IgD-negative memory B cell (primary cell): Measurements from ENCODE around the gene ZNF669. TPM values are rescaled to one million over a fixed set of nuclear protein-coding genes. Genes with fewer than 3 reads are reported as not detected.

Experiments used
- H3K27ac Mint-ChIP-seq, 3 donors: one replicate each; pipeline ENCODE4 v1.8.0; 2020 to 2022; ENCODE audit warnings: mild to moderate bottlenecking in 3 of 3, mixed read lengths in 3 of 3, moderate library complexity in 1 of 3
- H3K27me3 Mint-ChIP-seq: one replicate; pipeline ENCODE4 v1.8.0; 2021; ENCODE audit warnings: mixed read lengths
- H3K36me3 Mint-ChIP-seq: one replicate; pipeline ENCODE4 v1.8.0; 2020; ENCODE audit warnings: mild to moderate bottlenecking, mixed read lengths
- H3K4me1 Mint-ChIP-seq, 3 donors: one replicate each; pipeline ENCODE4 v1.8.0; 2020 to 2022; ENCODE audit warnings: mixed read lengths in 3 of 3, mild to moderate bottlenecking in 1 of 3
- H3K4me3 Mint-ChIP-seq, 4 donors: one replicate each; pipeline ENCODE4 v1.8.0; 2020 to 2022; ENCODE audit warnings: mild to moderate bottlenecking in 4 of 4, mixed read lengths in 4 of 4, moderate library complexity in 3 of 4
- H3K9me3 Mint-ChIP-seq, 3 donors: one replicate each; pipeline ENCODE4 v1.8.0; 2020 to 2021; ENCODE audit warnings: mixed read lengths in 3 of 3, mild to moderate bottlenecking in 1 of 3
- polyA plus RNA-seq: library from polyadenylated mRNA; unstranded; fragments of 300-500 nt; fragmentation: Illumina TruSeq; gene quantifications from one replicate; pipeline ENCODE4 v1.2.3, GENCODE V29; 2021

Gene ZNF669
- polyA plus RNA-seq, 1 donor from 2014 or later = 26.5 TPM

DNA sequence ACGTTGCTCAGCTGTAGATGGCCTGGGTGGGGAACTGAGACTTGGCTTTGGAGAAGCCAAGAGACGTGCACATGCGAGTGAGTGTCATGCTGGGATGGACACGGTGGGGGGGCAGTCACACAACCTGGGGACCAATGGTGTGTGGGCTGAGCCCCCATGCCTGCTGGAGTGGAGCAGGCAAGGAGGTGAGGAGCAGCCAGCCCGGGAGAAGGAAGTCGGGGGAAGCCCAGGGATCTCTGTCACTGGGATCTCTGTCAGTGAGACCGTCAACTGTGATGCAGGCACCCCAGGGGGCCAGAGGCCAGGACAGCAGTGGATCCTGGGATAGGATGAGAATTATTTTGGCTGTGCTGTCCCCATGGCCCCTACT is 11.0 kb upstream of the ZNF669 start:
- peaks cover 19% of the 10 kb centered on the region for H3K27me3 Mint-ChIP-seq
- H3K4me1 Mint-ChIP-seq = peaks cover 0 to 5% (median 4%) of the 10 kb centered on the region in 3 donors
- peaks cover 0 to 6% (median 0%) of the 10 kb centered on the region in 3 donors for H3K9me3 Mint-ChIP-seq
- no peak overlapping the region for H3K27ac Mint-ChIP-seq
- no peaks in the 10 kb centered on the region for H3K36me3 Mint-ChIP-seq
- no peak overlapping the region for H3K4me3 Mint-ChIP-seq

DNA sequence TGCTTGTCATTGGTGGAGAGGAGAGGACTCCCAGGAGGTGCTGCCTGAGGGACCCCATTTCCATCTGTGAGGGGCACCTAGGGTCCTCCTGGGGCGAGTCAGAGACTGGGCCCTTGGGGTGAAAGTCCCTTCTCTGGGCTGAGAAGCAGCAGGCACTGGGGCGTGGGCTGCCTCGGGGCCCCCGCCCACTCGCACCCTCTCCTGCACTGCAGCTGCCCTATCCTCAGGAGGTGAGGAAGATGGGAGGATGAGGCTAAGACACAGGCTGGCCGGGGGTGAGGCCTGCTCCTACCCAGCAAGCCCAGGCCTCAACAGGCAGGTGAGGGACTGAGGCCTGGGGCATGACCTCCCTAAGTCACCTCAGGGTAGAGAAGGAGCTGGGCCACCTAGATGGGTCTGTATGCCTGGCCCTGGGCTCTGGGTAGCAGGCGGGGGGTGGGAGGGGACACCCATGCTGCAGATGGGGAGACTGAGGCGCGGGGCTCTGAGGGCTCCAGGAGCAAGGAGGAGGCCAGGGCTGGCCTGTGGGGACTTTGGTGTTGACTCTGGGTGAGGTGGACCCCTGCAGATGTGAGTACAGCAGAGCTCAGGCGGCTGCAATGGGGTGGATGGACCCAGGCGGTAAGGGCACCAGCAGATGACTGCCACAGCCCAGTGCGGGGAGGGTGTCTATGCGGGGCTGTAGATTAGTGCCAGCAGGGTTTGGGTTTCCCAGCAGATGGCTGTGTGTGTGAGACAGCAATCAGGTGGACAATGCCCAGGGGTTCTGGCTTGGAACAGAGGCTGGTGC is 10.4 kb upstream of the ZNF669 start:
- H3K4me1 Mint-ChIP-seq = peaks cover 0 to 5% (median 4%) of the 10 kb centered on the region in 3 donors
- H3K27me3 Mint-ChIP-seq = peaks cover 25% of the 10 kb centered on the region
- peaks cover 0 to 6% (median 0%) of the 10 kb centered on the region in 3 donors for H3K9me3 Mint-ChIP-seq
- H3K27ac Mint-ChIP-seq = no peak overlapping the region
- peak overlapping the region in 1 of 4 donors; percentile 22 for H3K4me3 Mint-ChIP-seq
- H3K36me3 Mint-ChIP-seq = no peaks in the 10 kb centered on the region

GRCh38 chr1:247113733-247114271 is 9.6 kb upstream of the ZNF669 start:
- H3K9me3 Mint-ChIP-seq = peaks cover 0 to 6% (median 0%) of the 10 kb centered on the region in 3 donors
- peak overlapping the region in 1 of 3 donors; percentile 23 for H3K27ac Mint-ChIP-seq
- H3K4me3 Mint-ChIP-seq = peak overlapping the region in 2 of 4 donors; percentile 63 to 70
- peaks cover 0 to 5% (median 4%) of the 10 kb centered on the region in 3 donors for H3K4me1 Mint-ChIP-seq
- peaks cover 32% of the 10 kb centered on the region for H3K27me3 Mint-ChIP-seq
- no peaks in the 10 kb centered on the region for H3K36me3 Mint-ChIP-seq

- Mint-ChIP-seq H3K36me3 (peaks cover 4% of the 10 kb centered on the region), H3K27ac (no peak overlapping the region), H3K4me1 (peaks cover 0 to 5% (median 4%) of the 10 kb centered on the region in 3 donors), H3K9me3 (peaks cover 0 to 6% (median 0%) of the 10 kb centered on the region in 3 donors), H3K27me3 (peaks cover 35% of the 10 kb centered on the region), H3K4me3 (peak overlapping the region in 2 of 4 donors; percentile 68 to 70)
These were observed 8.9 kb upstream of the ZNF669 start for GRCh38 chr1:247113094-247113497.

GRCh38 chr1:247112479-247112781 is 8.3 kb upstream of the ZNF669 start:
- Mint-ChIP-seq H3K4me1 (peaks cover 0 to 7% (median 4%) of the 10 kb centered on the region in 3 donors), H3K9me3 (peaks cover 0 to 6% (median 0%) of the 10 kb centered on the region in 3 donors), H3K27ac (peak overlapping the region in 1 of 3 donors; percentile 57), H3K27me3 (peaks cover 40% of the 10 kb centered on the region), H3K36me3 (peaks cover 5% of the 10 kb centered on the region), H3K4me3 (peak overlapping the region in 3 of 4 donors; percentile 59 to 70 (median 68))

- Mint-ChIP-seq H3K36me3 (peaks cover 5% of the 10 kb centered on the region), H3K27me3 (peaks cover 40% of the 10 kb centered on the region), H3K9me3 (peaks cover 0 to 6% (median 0%) of the 10 kb centered on the region in 3 donors), H3K4me3 (peak overlapping the region in 2 of 4 donors; percentile 60 to 70), H3K27ac (no peak overlapping the region), H3K4me1 (peaks cover 0 to 11% (median 4%) of the 10 kb centered on the region in 3 donors)
These were observed 7.7 kb upstream of the ZNF669 start for GRCh38 chr1:247111700-247112478.

GRCh38 chr1:247111259-247111699 is 7.1 kb upstream of the ZNF669 start:
- peaks cover 40% of the 10 kb centered on the region for H3K27me3 Mint-ChIP-seq
- peaks cover 0 to 6% (median 0%) of the 10 kb centered on the region in 3 donors for H3K9me3 Mint-ChIP-seq
- peaks cover 5% of the 10 kb centered on the region for H3K36me3 Mint-ChIP-seq
- peak overlapping the region; percentile 58 to 84 (median 79) for H3K4me3 Mint-ChIP-seq
- no peak overlapping the region for H3K27ac Mint-ChIP-seq
- H3K4me1 Mint-ChIP-seq = peaks cover 0 to 11% (median 4%) of the 10 kb centered on the region in 3 donors

DNA sequence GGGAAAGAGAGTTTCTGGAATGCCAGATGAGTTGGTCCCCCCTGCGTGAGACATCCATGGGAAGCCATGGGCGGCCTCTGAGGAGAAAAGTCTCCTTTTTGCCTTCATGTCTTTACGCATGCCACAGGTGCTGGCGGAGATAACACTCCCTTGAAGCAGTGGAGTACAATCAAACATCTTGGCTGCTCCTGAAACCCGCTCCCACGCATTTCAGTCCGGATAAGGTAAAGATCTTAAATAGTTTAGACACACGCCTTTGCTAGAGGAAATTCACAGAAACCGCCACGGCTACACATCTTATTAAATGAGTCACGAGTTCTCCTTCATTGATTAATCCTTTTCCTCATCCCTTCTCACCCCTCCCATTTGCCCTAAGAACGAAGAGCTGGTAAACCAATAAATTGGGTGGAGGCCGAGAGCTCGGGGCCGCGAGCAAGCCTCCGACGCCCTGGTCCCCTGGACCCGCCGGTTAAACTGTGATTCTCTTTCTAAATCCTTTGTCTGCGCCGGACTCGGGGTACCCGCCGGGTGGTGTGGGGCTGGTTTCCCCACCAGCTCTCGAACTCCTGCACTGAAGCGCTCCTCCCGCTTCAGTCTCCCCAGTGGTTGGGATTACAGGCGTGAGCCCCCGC is 6.6 kb upstream of the ZNF669 start:
- peaks cover 5% of the 10 kb centered on the region for H3K36me3 Mint-ChIP-seq
- peak overlapping the region in 1 of 3 donors; percentile 3 for H3K27ac Mint-ChIP-seq
- peaks cover 0 to 6% (median 0%) of the 10 kb centered on the region in 3 donors for H3K9me3 Mint-ChIP-seq
- peaks cover 0 to 11% (median 4%) of the 10 kb centered on the region in 3 donors for H3K4me1 Mint-ChIP-seq
- H3K27me3 Mint-ChIP-seq = peaks cover 40% of the 10 kb centered on the region
- peak overlapping the region; percentile 58 to 84 (median 79) for H3K4me3 Mint-ChIP-seq

GRCh38 chr1:247107694-247108093 is 3.5 kb upstream of the ZNF669 start:
- Mint-ChIP-seq H3K4me1 (peaks cover 3 to 16% (median 11%) of the 10 kb centered on the region in 3 donors), H3K9me3 (peaks cover 0 to 7% (median 0%) of the 10 kb centered on the region in 3 donors), H3K4me3 (peak overlapping the region in 1 of 4 donors; percentile 55), H3K27ac (peak overlapping the region in 1 of 3 donors; percentile 51), H3K36me3 (peaks cover 8% of the 10 kb centered on the region), H3K27me3 (peaks cover 32% of the 10 kb centered on the region)

- Mint-ChIP-seq H3K36me3 (peaks cover 17% of the 10 kb centered on the region), H3K9me3 (peaks cover 3 to 12% (median 11%) of the 10 kb centered on the region in 3 donors), H3K4me1 (peaks cover 3 to 16% (median 13%) of the 10 kb centered on the region in 3 donors), H3K27ac (peak overlapping the region in 1 of 3 donors; percentile 78), H3K27me3 (peaks cover 28% of the 10 kb centered on the region), H3K4me3 (peak overlapping the region in 1 of 4 donors; percentile 61)
These were observed 1.8 kb upstream of the ZNF669 start for GRCh38 chr1:247105966-247106365.

DNA sequence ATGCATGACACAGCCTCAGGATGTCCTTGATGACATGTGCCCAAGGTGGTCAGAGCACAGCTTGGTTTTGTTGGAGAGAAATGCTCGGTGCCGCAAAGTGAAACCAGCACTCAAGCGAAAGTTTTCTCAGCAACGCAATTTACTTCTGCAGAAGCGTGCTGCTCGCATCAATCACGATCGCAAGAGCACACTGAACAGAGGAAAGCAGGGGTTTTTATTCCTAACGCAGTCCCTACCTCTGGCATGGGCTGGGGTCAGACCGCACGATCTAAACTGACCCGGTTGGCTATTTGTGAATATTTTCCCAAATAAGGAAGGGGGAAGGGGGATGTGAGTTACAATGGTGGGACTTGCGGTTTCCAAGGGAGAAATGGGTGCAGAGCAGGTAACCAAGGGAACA is 809 bp upstream of the ZNF669 start:
- Mint-ChIP-seq H3K27me3 (peaks cover 20% of the 10 kb centered on the region), H3K4me1 (peaks cover 4 to 11% (median 8%) of the 10 kb centered on the region in 3 donors), H3K27ac (peak overlapping the region; percentile 76 to 95 (median 87)), H3K9me3 (peaks cover 10 to 19% (median 15%) of the 10 kb centered on the region in 3 donors), H3K36me3 (peaks cover 25% of the 10 kb centered on the region), H3K4me3 (peak overlapping the region; percentile 34 to 74 (median 53))

GRCh38 chr1:247102381-247102780 is 1.8 kb downstream of the ZNF669 start:
- H3K27me3 Mint-ChIP-seq = no peaks in the 10 kb centered on the region
- peaks cover 30% of the 10 kb centered on the region for H3K36me3 Mint-ChIP-seq
- peaks cover 16 to 24% (median 23%) of the 10 kb centered on the region in 3 donors for H3K9me3 Mint-ChIP-seq
- no peak overlapping the region for H3K27ac Mint-ChIP-seq
- peak overlapping the region in 3 of 4 donors; percentile 2 to 94 (median 52) for H3K4me3 Mint-ChIP-seq
- peaks cover 4 to 10% (median 9%) of the 10 kb centered on the region in 3 donors for H3K4me1 Mint-ChIP-seq

- peaks cover 33% of the 10 kb centered on the region for H3K36me3 Mint-ChIP-seq
- H3K4me3 Mint-ChIP-seq = peak overlapping the region in 1 of 4 donors; percentile 32
- H3K9me3 Mint-ChIP-seq = peaks cover 23 to 39% (median 27%) of the 10 kb centered on the region in 3 donors
- no peaks in the 10 kb centered on the region for H3K27me3 Mint-ChIP-seq
- H3K4me1 Mint-ChIP-seq = peaks cover 4 to 10% (median 5%) of the 10 kb centered on the region in 3 donors
- H3K27ac Mint-ChIP-seq = peak overlapping the region in 1 of 3 donors; percentile 26
These were observed 3.4 kb downstream of the ZNF669 start for GRCh38 chr1:247100676-247101279.

DNA sequence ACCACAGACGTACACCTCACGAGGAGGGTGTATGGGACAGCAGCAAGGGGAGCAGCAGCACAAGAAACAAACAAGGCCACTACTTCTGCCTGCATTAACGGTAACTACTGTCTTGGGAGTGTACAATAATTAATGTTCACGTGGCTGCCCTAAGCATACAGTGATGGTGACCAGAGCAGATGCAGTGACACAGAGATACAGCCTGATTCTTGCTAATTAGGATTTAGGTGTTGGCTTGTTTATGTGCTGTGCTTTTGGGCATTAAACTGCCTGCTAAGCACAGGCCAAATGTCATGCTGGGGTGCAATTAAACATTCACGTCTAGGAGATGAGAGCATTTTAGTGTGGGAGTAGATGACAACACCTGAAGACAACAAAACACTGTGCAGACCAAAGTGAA is 7.2 kb downstream of the ZNF669 start:
- H3K4me3 Mint-ChIP-seq = no peak overlapping the region
- no peak overlapping the region for H3K27ac Mint-ChIP-seq
- peaks cover 0 to 2% (median 1%) of the 10 kb centered on the region in 3 donors for H3K4me1 Mint-ChIP-seq
- H3K36me3 Mint-ChIP-seq = peaks cover 32% of the 10 kb centered on the region
- H3K9me3 Mint-ChIP-seq = peaks cover 23 to 38% (median 24%) of the 10 kb centered on the region in 3 donors
- H3K27me3 Mint-ChIP-seq = peaks cover under 1% of the 10 kb centered on the region
